ENCODE data around the gene CNDP2.

Gene CNDP2

GRCh38 chr18:74495581-74496507, at the start of gene CNDP2:
TSS of gene CNDP2 (plus strand) at chr18:74496363. CDS start at chr18:74499974, 3,611 bp downstream.
- DNase-seq: peak; percentile 99

- DNase-seq: no peak
Measured at GRCh38 chr18:74446631-74447403, 49.3 kb upstream of the CNDP2 start.

- no peak for DNase-seq
Measured at GRCh38 chr18:74447404-74448152, 48.6 kb upstream of the CNDP2 start.

- no peak for DNase-seq
Measured at GRCh38 chr18:74450626-74451025, 45.5 kb upstream of the CNDP2 start.

GRCh38 chr18:74451148-74451547, 45.0 kb upstream of the CNDP2 start:
- no peak for DNase-seq

- DNase-seq: no peak
Measured at GRCh38 chr18:74453016-74453566, 43.1 kb upstream of the CNDP2 start.

- DNase-seq: no peak
Measured at GRCh38 chr18:74453642-74454198, 42.4 kb upstream of the CNDP2 start.

GRCh38 chr18:74454279-74454751, 41.8 kb upstream of the CNDP2 start:
- no peak for DNase-seq

- no peak for DNase-seq
Measured at GRCh38 chr18:74455386-74455785, 40.8 kb upstream of the CNDP2 start.

- DNase-seq: no peak
Measured at GRCh38 chr18:74456017-74456348, 40.2 kb upstream of the CNDP2 start.

GRCh38 chr18:74456349-74457042, 39.7 kb upstream of the CNDP2 start:
- no peak for DNase-seq

GRCh38 chr18:74457043-74457724, 39.0 kb upstream of the CNDP2 start, which contains the start of gene DIPK1C:
TSS of gene DIPK1C (minus strand) at chr18:74457308. CDS start at chr18:74457259, 49 bp downstream.
- DNase-seq: no peak

GRCh38 chr18:74457725-74458421, 38.3 kb upstream of the CNDP2 start:
- DNase-seq: no peak

GRCh38 chr18:74459889-74460288, 36.3 kb upstream of the CNDP2 start:
- DNase-seq: no peak

- no peak for DNase-seq
Measured at GRCh38 chr18:74460825-74461224, 35.3 kb upstream of the CNDP2 start.

- DNase-seq: no peak
Measured at GRCh38 chr18:74463254-74463653, 32.9 kb upstream of the CNDP2 start.

- DNase-seq: no peak
Measured at GRCh38 chr18:74463983-74464382, 32.2 kb upstream of the CNDP2 start.

- no peak for DNase-seq
Measured at GRCh38 chr18:74465775-74466174, 30.4 kb upstream of the CNDP2 start.

GRCh38 chr18:74468547-74469061, 27.6 kb upstream of the CNDP2 start:
- no peak for DNase-seq

GRCh38 chr18:74472312-74472711, 23.9 kb upstream of the CNDP2 start:
- DNase-seq: no peak

Measured in activated gamma-delta T cell treated with Interleukin-2 at 50 U/mL for 16 hours (primary cell).